LNCaP clone FGC (cell line): ENCODE measurements around the gene PARM1.

ENCODE experiments used
- DNase-seq: peaks from one replicate; pipeline ENCODE4 v3.0.0-alpha.2; 2011; ENCODE audit warnings: low read depth
- H3K4me3 ChIP-seq: 2 replicates; pipeline ENCODE4 v1.5.1; 2011; ENCODE audit warnings: mild to moderate bottlenecking, low read depth, low read length, control low read depth
- TF ChIP-seq, protein P1 (sequence below): IDR thresholded peaks from 2 replicates; pipeline ENCODE4 v1.5.1; 2012; ENCODE audit warnings: mild to moderate bottlenecking; ENCODE audit not compliant: control insufficient read depth, insufficient read depth; ENCODE audit errors: extremely low read depth

Gene PARM1

DNA sequence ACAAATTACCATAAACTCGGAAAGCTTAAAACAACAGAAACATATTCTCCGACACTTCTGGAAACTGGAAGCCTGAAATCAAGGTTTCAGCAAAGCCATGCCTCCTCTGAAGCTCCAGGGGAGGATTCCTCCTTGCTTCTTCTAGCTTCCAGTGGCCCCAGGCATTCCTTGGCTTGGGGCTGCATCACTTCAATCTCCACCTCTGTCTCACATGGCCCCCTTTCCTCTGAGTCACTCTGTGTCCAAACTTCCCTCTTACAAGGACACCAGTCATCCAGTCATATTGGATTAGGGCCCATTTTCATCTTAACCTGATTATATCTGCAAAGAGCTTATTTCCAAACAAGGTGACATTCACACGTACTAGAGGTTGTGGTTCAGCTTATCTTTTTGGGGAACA is 17.3 kb downstream of the PARM1 start:
- no peak for DNase-seq
- TF ChIP-seq, protein P1, sequence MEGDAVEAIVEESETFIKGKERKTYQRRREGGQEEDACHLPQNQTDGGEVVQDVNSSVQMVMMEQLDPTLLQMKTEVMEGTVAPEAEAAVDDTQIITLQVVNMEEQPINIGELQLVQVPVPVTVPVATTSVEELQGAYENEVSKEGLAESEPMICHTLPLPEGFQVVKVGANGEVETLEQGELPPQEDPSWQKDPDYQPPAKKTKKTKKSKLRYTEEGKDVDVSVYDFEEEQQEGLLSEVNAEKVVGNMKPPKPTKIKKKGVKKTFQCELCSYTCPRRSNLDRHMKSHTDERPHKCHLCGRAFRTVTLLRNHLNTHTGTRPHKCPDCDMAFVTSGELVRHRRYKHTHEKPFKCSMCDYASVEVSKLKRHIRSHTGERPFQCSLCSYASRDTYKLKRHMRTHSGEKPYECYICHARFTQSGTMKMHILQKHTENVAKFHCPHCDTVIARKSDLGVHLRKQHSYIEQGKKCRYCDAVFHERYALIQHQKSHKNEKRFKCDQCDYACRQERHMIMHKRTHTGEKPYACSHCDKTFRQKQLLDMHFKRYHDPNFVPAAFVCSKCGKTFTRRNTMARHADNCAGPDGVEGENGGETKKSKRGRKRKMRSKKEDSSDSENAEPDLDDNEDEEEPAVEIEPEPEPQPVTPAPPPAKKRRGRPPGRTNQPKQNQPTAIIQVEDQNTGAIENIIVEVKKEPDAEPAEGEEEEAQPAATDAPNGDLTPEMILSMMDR = no peak
- no peak overlapping the region for H3K4me3 ChIP-seq

DNA sequence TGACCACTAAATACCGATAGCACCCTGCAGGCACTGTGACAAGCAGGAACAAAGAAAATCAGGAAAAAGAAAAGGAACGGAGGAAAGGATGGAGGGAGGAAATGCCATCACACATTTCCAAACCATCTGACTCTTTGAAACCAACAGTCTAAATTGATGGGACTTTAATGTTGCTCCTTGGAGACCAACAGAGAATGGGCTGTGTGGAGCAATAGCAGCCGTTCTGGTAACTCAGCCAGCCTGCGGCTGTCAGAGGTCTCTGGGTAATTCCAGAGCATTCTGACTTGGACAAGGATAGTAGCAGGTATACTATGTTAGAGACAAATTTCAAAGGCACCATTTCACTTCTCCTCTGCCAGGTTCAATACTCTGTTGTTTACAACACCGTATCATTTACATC is 18.0 kb downstream of the PARM1 start:
- no peak for DNase-seq
- TF ChIP-seq, protein P1 = no peak
- H3K4me3 ChIP-seq = no peak overlapping the region

DNA sequence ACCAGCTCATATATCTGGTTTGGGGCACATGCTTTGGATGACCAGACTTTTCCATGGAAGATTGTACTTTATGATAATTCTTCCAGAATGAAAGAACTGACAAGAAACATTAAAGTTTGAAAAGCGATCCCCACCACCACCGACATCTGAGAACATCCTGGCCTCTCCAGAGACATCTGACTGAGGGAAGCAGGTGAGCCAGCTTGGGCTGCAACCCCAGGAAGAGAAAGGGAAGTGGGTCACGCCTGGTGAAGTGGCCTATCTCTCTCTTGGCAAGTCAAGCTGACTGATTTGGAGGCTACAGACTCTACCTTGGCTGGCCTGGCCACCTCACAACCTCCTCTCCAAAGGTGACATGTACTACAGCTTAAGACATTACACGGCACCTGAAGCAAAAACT is 20.7 kb downstream of the PARM1 start:
- TF ChIP-seq, protein P1 = no peak
- no peak for DNase-seq
- H3K4me3 ChIP-seq = no peak overlapping the region

DNA sequence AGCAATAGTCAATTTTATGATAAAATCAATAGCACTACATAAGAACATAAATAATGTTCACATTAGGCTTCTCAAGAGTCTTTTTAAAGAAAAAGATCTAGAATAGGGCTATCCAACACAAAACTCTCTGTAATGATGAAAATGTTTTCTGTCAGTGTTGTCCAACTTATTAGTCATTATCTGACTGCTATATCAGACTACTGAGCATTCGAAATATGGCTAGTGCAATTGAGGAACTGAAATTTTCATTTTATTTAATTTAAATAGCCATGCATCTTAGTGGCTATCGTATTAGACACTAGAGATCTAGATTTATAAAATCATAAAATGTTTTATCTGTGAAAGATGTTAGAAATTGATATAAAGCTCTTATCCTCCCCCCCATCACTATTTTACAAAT is 26.0 kb downstream of the PARM1 start:
- H3K4me3 ChIP-seq = no peak overlapping the region
- TF ChIP-seq, protein P1 = no peak
- DNase-seq = no peak

DNA sequence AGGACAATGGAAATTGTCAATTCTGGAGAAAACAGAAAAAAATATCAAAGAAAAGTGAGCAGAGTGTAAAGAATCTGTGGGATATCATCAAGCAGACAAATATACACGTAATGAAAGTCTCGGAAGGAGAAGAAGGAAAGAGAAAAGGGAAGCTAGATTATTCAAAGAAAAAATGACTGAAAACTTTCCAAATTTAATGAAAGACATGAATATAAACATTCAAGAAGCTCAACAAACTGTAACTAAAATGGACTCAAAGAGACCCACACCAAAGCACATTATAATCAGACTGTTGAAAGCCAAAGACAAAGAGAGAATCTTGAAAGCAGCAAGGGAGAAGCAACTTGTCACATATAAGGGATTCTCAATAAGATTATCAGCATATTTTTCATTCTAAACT is 28.3 kb downstream of the PARM1 start:
- TF ChIP-seq, protein P1 = no peak
- H3K4me3 ChIP-seq = no peak overlapping the region
- no peak for DNase-seq

DNA sequence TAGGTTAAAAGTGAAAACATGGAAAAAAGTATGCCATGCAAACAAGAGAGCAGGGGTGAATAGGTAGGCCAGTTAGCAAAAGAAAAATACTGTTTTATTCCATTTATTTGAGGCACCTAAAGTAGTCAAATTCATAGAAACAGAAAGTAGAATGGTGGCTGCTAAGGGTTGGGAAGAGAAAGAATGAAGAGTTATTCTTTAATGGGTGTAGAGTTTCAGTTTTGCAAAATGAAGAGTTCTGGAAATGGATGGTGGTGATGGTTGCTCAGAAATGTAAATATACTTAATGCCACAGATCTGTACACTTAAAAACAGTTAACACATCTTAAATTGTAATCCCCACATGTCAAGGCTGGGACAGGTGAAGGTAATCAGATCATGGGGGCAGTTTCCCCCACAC is 29.7 kb downstream of the PARM1 start:
- no peak overlapping the region for H3K4me3 ChIP-seq
- TF ChIP-seq, protein P1 = no peak
- no peak for DNase-seq

DNA sequence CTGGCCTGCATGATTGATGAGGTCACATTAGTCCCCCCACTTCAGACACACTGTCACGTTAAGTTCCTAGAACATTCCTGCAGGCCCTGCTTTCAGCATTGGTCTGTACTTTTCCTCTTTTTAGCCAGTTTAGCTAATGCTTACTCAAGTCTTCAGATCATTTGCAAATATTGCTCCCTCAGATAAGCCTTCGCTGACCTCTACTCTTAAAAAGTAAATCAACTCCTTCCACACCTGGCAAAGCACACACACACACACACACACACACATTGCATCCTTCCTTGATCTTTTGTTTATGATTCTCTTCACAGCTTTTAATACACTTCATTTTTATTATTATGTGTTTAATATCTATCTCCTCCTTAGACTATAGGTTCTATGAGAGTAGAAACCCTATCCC is 31.4 kb downstream of the PARM1 start:
- TF ChIP-seq, protein P1 = no peak
- H3K4me3 ChIP-seq = no peak overlapping the region
- DNase-seq = no peak
